ENCODE measurements around the gene CHRNE.
"Not testable (repeated sequence)": the region's sequence is repeated elsewhere in the genome, so short reads cannot be mapped to it uniquely, and the experiment has no call there.

Gene CHRNE

GRCh38 chr17:4893272-4893671 is 9.6 kb downstream of the CHRNE start:
- Mint-ChIP-seq H3K27me3 (ENCODE audit: low read depth) (no peaks in the 10 kb centered on the region), H3K36me3 (ENCODE audit: low read depth) (peaks cover 20% of the 10 kb centered on the region), H3K4me3 (no peak overlapping the region), H3K9me3 (no peaks in the 10 kb centered on the region), H3K4me1 (ENCODE audit: low read depth) (no peaks in the 10 kb centered on the region), H3K27ac (no peak overlapping the region)

GRCh38 chr17:4892499-4893221 is 10.2 kb downstream of the CHRNE start:
- no peaks in the 10 kb centered on the region for H3K4me1 Mint-ChIP-seq (ENCODE audit: low read depth)
- no peak overlapping the region for H3K4me3 Mint-ChIP-seq
- peaks cover 20% of the 10 kb centered on the region for H3K36me3 Mint-ChIP-seq (ENCODE audit: low read depth)
- no peaks in the 10 kb centered on the region for H3K9me3 Mint-ChIP-seq
- H3K27me3 Mint-ChIP-seq (ENCODE audit: low read depth) = no peaks in the 10 kb centered on the region
- H3K27ac Mint-ChIP-seq = no peak overlapping the region

GRCh38 chr17:4891411-4892410 is 11.2 kb downstream of the CHRNE start:
- Mint-ChIP-seq H3K4me3 (no peak overlapping the region), H3K27me3 (ENCODE audit: low read depth) (no peaks in the 10 kb centered on the region), H3K9me3 (no peaks in the 10 kb centered on the region), H3K4me1 (ENCODE audit: low read depth) (no peaks in the 10 kb centered on the region), H3K36me3 (ENCODE audit: low read depth) (peaks cover 24% of the 10 kb centered on the region), H3K27ac (no peak overlapping the region)

- H3K36me3 Mint-ChIP-seq (ENCODE audit: low read depth) = peaks cover 32% of the 10 kb centered on the region
- no peak overlapping the region for H3K27ac Mint-ChIP-seq
- H3K9me3 Mint-ChIP-seq = no peaks in the 10 kb centered on the region
- no peaks in the 10 kb centered on the region for H3K27me3 Mint-ChIP-seq (ENCODE audit: low read depth)
- no peak overlapping the region for H3K4me3 Mint-ChIP-seq
- no peaks in the 10 kb centered on the region for H3K4me1 Mint-ChIP-seq (ENCODE audit: low read depth)
These were observed 15.3 kb downstream of the CHRNE start for GRCh38 chr17:4887581-4887980.

- Mint-ChIP-seq H3K36me3 (ENCODE audit: low read depth) (peaks cover 32% of the 10 kb centered on the region), H3K4me1 (ENCODE audit: low read depth) (peaks cover 1% of the 10 kb centered on the region), H3K27me3 (ENCODE audit: low read depth) (no peaks in the 10 kb centered on the region), H3K9me3 (no peaks in the 10 kb centered on the region), H3K27ac (no peak overlapping the region), H3K4me3 (no peak overlapping the region)
These were observed 16.1 kb downstream of the CHRNE start for GRCh38 chr17:4886830-4887229.

- Mint-ChIP-seq H3K27ac (no peak overlapping the region), H3K27me3 (ENCODE audit: low read depth) (no peaks in the 10 kb centered on the region), H3K4me3 (no peak overlapping the region), H3K9me3 (no peaks in the 10 kb centered on the region), H3K4me1 (ENCODE audit: low read depth) (peaks cover 3% of the 10 kb centered on the region), H3K36me3 (ENCODE audit: low read depth) (peaks cover 26% of the 10 kb centered on the region)
These were observed 18.4 kb downstream of the CHRNE start for GRCh38 chr17:4884489-4884888.

- Mint-ChIP-seq H3K36me3 (ENCODE audit: low read depth) (peaks cover 25% of the 10 kb centered on the region), H3K27me3 (ENCODE audit: low read depth) (no peaks in the 10 kb centered on the region), H3K4me1 (ENCODE audit: low read depth) (peaks cover 3% of the 10 kb centered on the region), H3K27ac (no peak overlapping the region), H3K4me3 (no peak overlapping the region), H3K9me3 (no peaks in the 10 kb centered on the region)
These were observed 20.9 kb downstream of the CHRNE start for GRCh38 chr17:4881761-4882555.

GRCh38 chr17:4880857-4881256 is 22.0 kb downstream of the CHRNE start:
- Mint-ChIP-seq H3K27ac (no peak overlapping the region), H3K4me1 (ENCODE audit: low read depth) (peaks cover 3% of the 10 kb centered on the region), H3K9me3 (no peaks in the 10 kb centered on the region), H3K4me3 (no peak overlapping the region), H3K36me3 (ENCODE audit: low read depth) (peaks cover 21% of the 10 kb centered on the region), H3K27me3 (ENCODE audit: low read depth) (no peaks in the 10 kb centered on the region)

- Mint-ChIP-seq H3K27ac (no peak overlapping the region), H3K36me3 (ENCODE audit: low read depth) (peaks cover 9% of the 10 kb centered on the region), H3K27me3 (ENCODE audit: low read depth) (no peaks in the 10 kb centered on the region), H3K4me1 (ENCODE audit: low read depth) (peaks cover 3% of the 10 kb centered on the region), H3K9me3 (no peaks in the 10 kb centered on the region), H3K4me3 (no peak overlapping the region)
These were observed 23.3 kb downstream of the CHRNE start for GRCh38 chr17:4879601-4880000.

- H3K9me3 Mint-ChIP-seq = no peaks in the 10 kb centered on the region
- no peak overlapping the region for H3K4me3 Mint-ChIP-seq
- H3K27me3 Mint-ChIP-seq (ENCODE audit: low read depth) = no peaks in the 10 kb centered on the region
- H3K4me1 Mint-ChIP-seq (ENCODE audit: low read depth) = peaks cover 12% of the 10 kb centered on the region
- no peak overlapping the region for H3K27ac Mint-ChIP-seq
- H3K36me3 Mint-ChIP-seq (ENCODE audit: low read depth) = peaks cover 13% of the 10 kb centered on the region
These were observed 25.8 kb downstream of the CHRNE start for GRCh38 chr17:4877089-4877488.

- no peaks in the 10 kb centered on the region for H3K27me3 Mint-ChIP-seq (ENCODE audit: low read depth)
- no peaks in the 10 kb centered on the region for H3K9me3 Mint-ChIP-seq
- no peak overlapping the region for H3K4me3 Mint-ChIP-seq
- H3K4me1 Mint-ChIP-seq (ENCODE audit: low read depth) = peaks cover 11% of the 10 kb centered on the region
- H3K36me3 Mint-ChIP-seq (ENCODE audit: low read depth) = peaks cover 11% of the 10 kb centered on the region
- no peak overlapping the region for H3K27ac Mint-ChIP-seq
These were observed 30.1 kb downstream of the CHRNE start for GRCh38 chr17:4872786-4873185.

- Mint-ChIP-seq H3K27ac (no peak overlapping the region), H3K27me3 (ENCODE audit: low read depth) (no peaks in the 10 kb centered on the region), H3K4me1 (ENCODE audit: low read depth) (peaks cover 11% of the 10 kb centered on the region), H3K9me3 (no peaks in the 10 kb centered on the region), H3K36me3 (ENCODE audit: low read depth) (peaks cover 11% of the 10 kb centered on the region), H3K4me3 (no peak overlapping the region)
These were observed 32.0 kb downstream of the CHRNE start for GRCh38 chr17:4870855-4871254.

- H3K27ac Mint-ChIP-seq; H3K9me3 Mint-ChIP-seq; H3K27me3 Mint-ChIP-seq (ENCODE audit: low read depth); H3K4me3 Mint-ChIP-seq; H3K4me1 Mint-ChIP-seq (ENCODE audit: low read depth): not testable (repeated sequence)
- peaks cover 11% of the 10 kb centered on the region for H3K36me3 Mint-ChIP-seq (ENCODE audit: low read depth)
These were observed 33.6 kb downstream of the CHRNE start for GRCh38 chr17:4869058-4869998.

Measured in T-helper 1 cell treated with Interleukin-12 subunit alpha and Interleukin-12 subunit beta and Interleukin-4 antibody, amounts not matched to agents 30 μg/mL and 1 μg/mL, for 36 hours (primary cell).